GM19463 (cell line): ENCODE results near the gene CERCAM.
"Not testable (repeated sequence)": the region's sequence is repeated elsewhere in the genome, so short reads cannot be mapped to it uniquely, and the experiment has no call there.

Experiments used
- ATAC-seq: cut with Tn5 transposase; IDR thresholded peaks from one replicate; pipeline ENCODE4 v1.9.1; 2021; ENCODE audit warnings: mild to moderate bottlenecking, moderate library complexity; ENCODE audit not compliant: unreplicated experiment

CERCAM gene

DNA sequence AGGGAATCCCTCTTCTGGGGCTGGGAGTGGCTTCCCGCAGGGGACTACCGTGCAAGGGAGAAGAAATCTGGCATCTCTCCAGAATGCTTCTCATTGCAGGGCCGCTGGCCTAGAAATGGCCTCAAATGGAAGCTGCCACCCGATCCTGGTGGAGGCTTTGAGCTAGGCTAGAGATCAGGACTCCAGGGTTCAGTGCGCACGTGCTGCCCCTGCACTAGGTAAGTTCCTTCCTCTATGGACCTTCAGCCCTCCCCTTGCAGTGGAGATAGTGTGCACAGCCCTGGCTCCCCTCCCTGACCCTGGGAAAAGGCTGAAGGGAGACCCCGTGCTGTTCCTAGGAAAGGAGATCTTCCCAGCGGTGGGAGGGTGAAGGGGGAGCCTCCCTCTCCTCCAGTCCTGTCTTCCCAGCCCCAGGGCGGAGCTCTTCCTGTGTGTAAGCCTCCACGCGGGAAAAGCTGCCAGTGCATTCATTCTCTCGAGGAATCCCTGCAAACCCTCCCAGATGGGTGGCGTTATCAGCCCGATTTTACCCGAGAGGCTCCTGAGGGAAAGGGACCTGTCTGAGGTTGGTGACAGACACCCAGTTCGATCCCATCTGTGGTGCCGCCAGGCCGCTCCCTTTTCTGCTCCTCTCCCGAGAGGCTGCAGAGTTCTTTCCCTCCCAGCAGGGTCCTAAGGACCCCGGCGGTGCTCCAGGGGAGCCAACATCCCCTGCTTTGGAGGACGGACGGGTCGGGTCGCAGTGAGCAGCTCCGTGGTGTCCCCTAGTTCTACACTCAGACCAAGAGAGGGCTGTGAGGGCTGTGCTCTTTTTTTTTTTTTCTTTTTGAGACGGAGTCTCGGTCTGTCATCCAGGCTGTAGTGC, 1.4 kb upstream of the CERCAM start:
- ATAC-seq: no peak

DNA sequence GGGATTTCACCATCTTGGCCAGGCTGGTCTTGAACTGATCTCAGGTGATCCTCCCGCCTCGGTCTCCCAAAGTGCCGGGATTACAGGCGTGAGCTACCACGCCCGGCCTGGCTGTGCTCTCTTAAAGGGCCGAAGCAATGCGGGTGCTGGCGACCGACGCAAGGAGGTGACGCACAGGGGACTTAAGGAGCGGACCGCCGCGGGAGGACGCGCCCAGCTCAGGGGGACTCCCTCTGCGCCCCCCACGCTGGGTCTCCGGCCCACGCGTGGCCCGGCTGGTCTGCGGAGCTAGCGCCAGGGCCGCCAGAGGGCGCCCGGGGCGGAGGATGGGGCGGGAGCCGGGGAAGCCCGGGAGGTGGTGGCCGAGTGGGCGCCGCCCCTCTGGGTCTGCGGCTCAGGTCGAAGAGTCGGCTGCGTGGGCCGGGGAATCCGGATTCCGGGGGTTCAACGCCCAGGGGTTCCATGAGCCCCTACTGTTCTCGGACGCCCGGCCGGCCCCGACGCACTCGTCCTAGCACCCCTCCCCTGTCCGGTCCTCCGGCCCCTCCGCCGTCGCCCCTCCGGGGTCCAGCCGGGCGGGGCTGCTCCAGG, 502 bp upstream of the CERCAM start:
- ATAC-seq: peak; percentile 79

DNA sequence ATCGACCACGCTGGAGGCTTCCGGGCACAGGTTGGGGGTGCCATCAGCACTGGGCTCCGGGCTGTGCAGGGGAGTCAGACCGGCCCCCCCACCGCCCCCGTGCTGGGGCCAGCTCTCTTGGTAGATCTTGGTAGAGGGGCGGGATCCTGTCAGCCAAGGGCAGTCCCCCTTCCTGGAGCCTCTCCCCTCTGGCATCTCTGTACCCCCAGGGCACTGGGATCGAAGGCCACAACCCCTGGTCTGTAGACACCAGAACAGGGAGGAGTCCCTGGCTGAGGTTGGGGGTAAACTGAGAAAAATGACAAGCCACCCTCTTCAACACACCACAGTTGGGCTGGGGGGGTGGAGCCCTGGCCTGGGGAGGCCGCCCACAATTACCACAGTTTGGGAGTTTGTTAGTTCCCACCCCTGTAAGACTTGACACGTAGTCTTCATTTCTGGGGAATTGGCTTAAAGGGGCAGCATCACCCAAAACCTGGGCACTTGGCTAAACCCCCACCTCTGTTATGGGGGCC, 882 bp downstream of the CERCAM start:
- no peak for ATAC-seq

GRCh38 chr9:128422022-128422782, 1.5 kb downstream of the CERCAM start:
- not testable (repeated sequence) for ATAC-seq

- ATAC-seq: no peak
These were observed 2.1 kb downstream of the CERCAM start for GRCh38 chr9:128422783-128423150.

DNA sequence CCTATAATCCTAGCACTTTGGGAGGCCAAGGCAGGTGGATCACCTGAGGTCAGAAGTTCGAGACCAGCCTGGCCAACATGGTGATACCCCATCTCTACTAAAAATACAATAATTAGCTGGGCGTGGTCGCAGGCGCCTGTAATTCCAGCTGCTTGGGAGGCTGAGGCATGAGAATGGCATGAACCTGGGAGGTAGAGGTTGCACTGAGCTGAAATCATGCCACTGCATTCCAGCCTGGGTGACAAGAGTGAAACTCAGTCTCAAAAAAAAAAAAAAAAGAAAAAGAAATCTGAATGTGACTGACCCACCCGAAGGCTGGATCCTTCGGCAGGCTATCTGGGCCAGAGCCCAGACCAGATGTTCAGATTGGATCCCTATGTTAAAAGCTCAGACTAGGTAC, 2.7 kb downstream of the CERCAM start:
- not testable (repeated sequence) for ATAC-seq

DNA sequence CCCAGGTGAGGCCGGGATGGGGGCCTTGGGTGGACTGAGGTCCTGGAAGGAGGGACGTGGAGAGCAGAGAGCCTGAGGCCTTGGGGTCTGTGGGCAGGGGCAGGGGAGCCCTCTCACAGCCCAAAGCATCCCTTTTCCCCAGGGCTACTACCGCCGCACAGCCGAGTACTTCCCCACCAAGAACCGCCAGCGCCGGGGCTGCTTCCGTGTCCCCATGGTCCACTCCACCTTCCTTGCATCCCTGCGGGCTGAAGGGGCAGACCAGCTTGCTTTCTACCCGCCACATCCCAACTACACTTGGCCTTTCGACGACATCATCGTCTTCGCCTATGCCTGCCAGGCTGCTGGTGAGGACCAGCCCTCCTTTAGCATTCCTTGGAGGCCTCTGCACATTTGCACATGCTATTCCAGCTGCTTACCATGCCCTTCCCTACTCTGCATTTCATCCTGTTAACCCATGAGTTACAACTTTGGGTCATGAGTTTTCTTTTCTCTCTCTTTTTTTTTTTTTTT, 3.7 kb downstream of the CERCAM start:
- no peak for ATAC-seq

- no peak for ATAC-seq
These were observed 8.2 kb downstream of the CERCAM start for GRCh38 chr9:128428644-128429512.

DNA sequence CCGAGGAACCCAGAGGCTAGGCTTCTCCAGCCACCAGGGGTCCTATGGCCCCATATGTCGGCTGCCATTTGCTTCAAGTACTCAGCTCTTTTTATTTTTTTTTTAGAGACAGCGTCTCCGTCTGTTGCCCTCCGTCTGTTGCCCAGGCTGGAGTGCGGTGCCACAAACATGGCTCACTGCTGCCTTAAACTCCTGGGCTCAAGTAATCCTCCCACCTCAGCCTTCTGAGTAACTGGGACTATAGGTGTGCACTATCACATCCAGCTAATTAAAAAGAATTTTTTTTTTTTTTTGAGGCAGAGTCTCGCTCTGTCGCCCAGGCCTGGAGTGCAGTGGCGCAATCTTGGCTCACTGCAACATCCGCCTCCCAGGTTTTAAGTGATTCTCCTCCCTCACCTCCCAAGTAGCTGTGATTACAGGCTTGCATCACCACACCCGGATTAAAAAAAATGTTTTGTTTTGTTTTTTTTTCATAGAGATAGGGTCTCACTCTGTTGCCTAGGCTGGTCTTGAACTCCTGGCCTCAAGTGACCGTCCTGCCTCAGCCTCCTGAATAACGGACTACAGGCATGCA, 8.9 kb downstream of the CERCAM start:
- no peak for ATAC-seq

GRCh38 chr9:128431207-128431606, 10.6 kb downstream of the CERCAM start:
- no peak for ATAC-seq

GRCh38 chr9:128434340-128434739, 13.7 kb downstream of the CERCAM start:
- ATAC-seq: no peak

GRCh38 chr9:128435611-128436010, 15.0 kb downstream of the CERCAM start:
- no peak for ATAC-seq

DNA sequence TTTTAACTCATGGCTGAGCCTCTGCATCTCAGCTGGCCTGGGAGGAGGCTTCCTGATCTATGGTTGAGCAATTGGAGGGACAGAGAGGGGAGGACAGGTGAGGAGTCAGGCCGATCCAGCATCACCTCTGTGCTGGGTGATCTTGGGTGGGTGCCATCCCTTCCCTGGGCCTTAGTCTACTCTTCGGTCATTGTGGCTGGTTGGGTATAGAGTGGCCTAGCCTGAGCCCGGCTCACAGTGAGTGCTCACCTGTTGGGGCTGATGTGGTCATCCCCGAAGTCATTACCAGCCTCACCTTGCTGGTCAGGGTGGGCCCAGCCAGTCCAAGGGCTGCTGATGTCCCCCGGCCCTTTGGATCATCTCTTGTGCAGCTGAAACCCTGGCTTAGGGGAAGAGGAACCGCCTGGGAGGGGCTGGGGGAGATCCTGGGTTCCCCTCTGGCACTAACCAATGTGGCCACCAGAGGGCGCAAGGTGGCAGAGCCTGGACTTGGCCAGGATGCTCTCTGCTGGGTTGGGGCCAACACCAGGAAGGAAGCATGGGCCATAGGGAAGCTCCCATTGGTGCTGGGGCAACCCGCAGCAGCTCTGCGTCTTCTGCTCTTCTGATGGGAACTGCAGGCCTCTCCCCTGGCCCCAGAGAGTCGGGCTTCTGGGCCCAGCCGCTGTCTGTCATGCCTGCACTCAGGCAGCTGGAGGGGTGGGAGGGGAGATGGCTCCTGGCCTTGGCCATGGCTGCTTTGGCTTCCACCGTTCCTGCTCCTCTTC, 17.9 kb downstream of the CERCAM start:
- ATAC-seq: no peak

DNA sequence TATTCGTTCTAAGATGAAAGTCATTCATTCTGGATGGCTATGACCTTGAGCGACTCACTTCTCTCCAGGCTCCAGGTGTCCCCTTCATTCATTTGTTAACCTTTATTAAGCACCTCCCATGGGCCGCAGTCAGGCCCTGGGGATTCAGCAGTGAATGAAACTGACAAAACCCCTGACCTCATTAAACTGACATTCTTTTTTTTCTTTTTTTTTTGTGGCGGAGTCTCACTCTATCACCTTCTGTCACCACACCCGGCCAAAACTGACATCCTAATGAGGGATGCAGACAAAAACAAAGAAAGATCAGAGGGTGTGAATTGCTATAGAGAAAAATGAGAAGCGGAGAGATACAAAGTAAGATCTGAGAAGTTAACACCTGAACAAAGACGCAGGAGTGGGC, 18.6 kb downstream of the CERCAM start:
- ATAC-seq: no peak

- ATAC-seq: no peak
These were observed 21.5 kb downstream of the CERCAM start for GRCh38 chr9:128442150-128442549.

DNA sequence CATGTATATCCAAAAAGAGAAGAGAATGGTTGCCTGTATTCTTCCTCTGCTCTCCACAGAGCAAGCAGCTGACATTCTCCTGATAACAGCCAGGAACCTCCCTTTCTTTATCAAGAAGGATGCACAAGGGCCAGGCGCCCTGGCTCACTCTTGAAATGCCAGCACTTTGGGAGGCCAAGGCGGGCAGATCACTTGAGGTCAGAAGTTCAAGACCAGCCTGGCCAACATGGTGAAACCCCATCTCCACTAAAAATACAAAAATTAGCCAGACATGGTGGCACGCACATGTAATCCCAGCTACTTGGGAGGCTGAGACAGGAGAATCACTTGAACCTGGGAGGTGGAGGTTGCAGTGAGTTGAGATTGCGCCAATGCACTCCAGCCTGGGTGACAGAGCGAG, 25.8 kb downstream of the CERCAM start:
- not testable (repeated sequence) for ATAC-seq

DNA sequence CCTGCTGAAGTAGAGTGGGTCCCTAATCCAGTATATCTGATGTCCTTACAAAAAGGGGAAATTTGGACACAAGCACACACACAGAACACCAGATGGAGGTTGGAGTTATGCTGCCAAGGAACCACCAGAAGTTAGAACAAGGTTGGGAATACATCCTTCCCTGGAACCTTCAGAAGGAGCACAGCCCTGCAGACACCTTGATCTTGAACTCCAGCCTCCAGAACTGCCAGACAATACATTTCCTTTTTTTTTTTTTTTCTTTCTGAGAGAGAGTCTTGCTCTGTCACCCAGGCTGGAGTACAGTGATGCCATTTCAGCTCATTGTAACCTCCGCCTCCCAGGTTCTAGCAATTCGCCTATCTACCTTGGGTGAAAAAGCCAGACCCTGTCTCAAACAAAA, 28.1 kb downstream of the CERCAM start:
- ATAC-seq: no peak

- ATAC-seq: no peak
These were observed 34.3 kb downstream of the CERCAM start for GRCh38 chr9:128454991-128455390.

DNA sequence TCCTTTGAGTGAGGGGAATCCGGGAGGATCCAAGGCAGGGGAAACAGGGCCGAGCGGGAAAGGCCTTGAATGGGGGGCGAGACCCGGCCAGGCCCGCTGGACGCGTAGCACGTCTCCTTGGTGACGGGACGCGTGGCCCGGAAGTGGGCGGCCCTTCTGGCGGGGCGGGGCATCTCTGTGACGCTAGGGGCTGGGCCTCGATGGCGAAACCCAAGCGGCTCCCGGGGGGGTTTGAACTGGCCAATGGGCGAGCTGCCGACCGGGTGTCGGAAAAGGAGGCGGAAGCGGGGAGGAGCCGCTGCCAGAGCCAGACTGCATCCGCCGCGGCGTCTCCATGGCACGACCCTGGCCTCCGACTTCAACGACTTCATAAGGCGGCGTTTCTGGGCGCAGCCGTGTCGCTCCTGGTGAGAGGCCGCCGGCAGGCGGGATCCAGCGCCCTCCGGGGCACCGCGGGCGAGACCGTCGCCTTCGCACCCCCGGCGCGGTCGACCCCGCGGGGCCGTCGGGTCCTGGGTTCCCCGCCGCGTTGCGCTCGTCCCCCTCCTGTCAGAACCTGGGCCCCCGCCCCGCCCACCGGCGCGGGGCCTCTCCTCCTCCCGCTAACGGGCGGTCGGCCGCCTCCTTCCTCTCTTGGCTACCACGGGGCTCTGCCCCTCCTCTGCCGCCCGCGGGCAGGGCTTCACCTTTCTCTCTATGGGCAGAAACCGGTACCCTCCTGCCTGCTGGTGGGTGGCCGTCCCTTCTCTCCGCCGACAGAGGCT, 35.4 kb downstream of the CERCAM start, which contains the start of gene ODF2:
ODF2 (plus strand) TSS at position 158 of the 764 bp plus-strand sequence; CDS start at position 244, 86 bp downstream.
- peak; percentile 82 for ATAC-seq
